ENCODE results near the gene GRAMD1B.

The GRAMD1B gene

GRCh38 chr11:123490527-123490926 lies 60.5 kb downstream of the GRAMD1B start:
- Mint-ChIP-seq H3K27ac (no peak overlapping the region), H3K4me1 (peaks cover 27% of the 10 kb centered on the region), H3K9me3 (no peaks in the 10 kb centered on the region), H3K4me3 (no peak overlapping the region), H3K36me3 (ENCODE audit: low read depth) (no peaks in the 10 kb centered on the region), H3K27me3 (ENCODE audit: low read depth, poor library complexity) (peaks cover 5% of the 10 kb centered on the region)
- TF ChIP-seq, protein P1, sequence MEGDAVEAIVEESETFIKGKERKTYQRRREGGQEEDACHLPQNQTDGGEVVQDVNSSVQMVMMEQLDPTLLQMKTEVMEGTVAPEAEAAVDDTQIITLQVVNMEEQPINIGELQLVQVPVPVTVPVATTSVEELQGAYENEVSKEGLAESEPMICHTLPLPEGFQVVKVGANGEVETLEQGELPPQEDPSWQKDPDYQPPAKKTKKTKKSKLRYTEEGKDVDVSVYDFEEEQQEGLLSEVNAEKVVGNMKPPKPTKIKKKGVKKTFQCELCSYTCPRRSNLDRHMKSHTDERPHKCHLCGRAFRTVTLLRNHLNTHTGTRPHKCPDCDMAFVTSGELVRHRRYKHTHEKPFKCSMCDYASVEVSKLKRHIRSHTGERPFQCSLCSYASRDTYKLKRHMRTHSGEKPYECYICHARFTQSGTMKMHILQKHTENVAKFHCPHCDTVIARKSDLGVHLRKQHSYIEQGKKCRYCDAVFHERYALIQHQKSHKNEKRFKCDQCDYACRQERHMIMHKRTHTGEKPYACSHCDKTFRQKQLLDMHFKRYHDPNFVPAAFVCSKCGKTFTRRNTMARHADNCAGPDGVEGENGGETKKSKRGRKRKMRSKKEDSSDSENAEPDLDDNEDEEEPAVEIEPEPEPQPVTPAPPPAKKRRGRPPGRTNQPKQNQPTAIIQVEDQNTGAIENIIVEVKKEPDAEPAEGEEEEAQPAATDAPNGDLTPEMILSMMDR (IDR thresholded peaks at IDR 0.05), result no peak
- DNase-seq, result no peak

DNA sequence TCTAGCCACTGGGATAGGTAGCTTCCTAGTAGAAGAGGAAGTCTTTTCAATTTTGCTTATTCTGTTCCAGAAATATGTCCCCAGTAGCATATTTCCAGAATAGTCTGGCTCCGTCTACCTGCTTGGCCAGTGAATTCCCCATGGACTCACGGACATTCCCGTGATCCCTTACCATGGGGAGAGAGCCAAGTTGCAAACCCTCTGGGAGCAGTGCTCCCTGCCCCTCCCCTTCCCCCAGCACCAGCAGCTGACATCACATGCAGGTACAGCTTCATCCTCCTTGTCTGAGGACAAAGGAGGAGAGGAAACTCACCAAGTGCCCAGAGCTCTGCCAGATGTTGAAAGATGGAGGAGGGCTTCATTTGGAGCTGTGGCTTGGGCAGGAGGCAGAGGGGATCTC lies 61.2 kb downstream of the GRAMD1B start:
- TF ChIP-seq, protein P1 (IDR thresholded peaks at IDR 0.05), result no peak
- H3K4me1 Mint-ChIP-seq, result peaks cover 34% of the 10 kb centered on the region
- H3K36me3 Mint-ChIP-seq (ENCODE audit: low read depth), result no peaks in the 10 kb centered on the region
- no peak overlapping the region for H3K27ac Mint-ChIP-seq
- peaks cover 5% of the 10 kb centered on the region for H3K27me3 Mint-ChIP-seq (ENCODE audit: low read depth, poor library complexity)
- no peak for DNase-seq
- H3K9me3 Mint-ChIP-seq, result no peaks in the 10 kb centered on the region
- H3K4me3 Mint-ChIP-seq, result no peak overlapping the region

DNA sequence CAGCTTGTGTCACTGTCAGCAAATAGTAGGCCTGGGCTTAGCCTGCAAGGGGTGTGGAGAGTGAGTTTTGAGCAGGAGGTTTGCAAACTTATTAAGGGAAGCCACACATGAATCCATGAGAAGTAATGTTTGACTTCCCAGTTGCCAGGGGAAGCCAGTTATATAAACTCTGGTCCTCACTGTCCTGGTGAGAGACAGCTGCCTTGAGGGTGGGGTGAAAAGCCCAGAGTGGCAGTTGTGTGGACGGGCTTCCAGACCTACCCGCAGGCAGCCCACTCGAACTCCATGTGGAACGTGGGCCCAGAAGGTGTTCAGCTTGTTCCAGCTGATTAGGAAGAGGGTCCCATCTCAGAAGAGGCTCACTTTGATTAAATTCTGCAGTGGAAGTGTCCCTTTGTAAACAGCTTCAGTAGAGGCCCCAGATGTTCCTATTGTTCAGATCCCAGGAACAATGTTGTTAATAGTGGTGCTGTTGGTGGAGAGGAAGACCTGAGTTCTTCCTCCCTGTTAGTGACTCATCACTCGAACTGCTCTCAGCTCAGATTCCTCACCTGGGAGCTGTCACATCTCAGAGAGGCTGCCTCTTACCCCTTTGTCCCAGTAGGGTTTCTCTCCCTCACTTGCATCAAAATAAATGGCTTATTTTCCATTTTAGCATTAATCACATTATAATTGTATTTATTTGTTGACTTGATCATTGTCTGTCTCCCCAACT lies 63.4 kb downstream of the GRAMD1B start:
- DNase-seq, result no peak
- peaks cover 5% of the 10 kb centered on the region for H3K27me3 Mint-ChIP-seq (ENCODE audit: low read depth, poor library complexity)
- no peak overlapping the region for H3K4me3 Mint-ChIP-seq
- H3K27ac Mint-ChIP-seq, result peak overlapping the region; percentile 77
- H3K9me3 Mint-ChIP-seq, result no peaks in the 10 kb centered on the region
- H3K36me3 Mint-ChIP-seq (ENCODE audit: low read depth), result no peaks in the 10 kb centered on the region
- peaks cover 34% of the 10 kb centered on the region for H3K4me1 Mint-ChIP-seq
- TF ChIP-seq, protein P1 (IDR thresholded peaks at IDR 0.05), result no peak

DNA sequence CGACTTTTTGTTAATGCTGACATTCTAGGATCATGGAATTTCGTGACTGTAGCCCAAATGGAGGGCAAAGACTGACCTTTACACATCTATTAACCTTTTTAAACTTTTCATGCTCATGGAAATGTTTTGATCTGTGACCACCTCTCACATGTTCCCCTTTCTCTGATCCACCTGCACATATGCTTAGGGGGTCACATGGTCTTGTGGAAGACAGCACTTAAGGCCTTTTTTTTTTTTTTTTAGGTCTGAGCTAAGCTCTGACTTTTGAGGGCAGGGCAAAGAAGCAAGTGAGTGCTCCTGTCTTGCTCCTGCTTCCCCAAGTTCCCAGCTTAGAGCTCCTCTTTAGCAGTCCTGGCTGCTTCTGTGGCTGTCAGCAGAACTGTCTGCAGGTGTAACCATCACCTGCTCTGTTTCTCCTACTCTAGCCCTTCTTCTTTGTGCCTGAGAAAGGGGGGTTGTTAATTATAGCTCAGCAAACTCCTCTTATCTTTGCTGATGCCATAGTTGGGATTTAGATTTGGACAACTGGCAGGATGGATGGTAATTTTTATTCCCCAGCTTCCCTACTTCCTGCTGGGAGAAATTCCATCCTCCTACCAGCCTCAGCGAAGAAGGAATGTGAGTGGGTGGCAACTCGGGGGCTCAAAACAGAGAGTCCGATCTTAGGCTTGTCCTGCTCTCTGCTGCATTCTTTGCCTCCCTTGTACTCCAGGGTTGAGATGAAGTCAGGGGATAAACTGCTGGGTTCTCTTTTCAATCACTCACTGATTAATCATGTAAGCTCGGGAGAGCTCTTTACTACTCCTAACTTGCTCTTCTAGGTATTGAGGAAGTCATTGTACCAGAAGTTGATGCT lies 64.4 kb downstream of the GRAMD1B start:
- Mint-ChIP-seq H3K4me3 (no peak overlapping the region), H3K36me3 (ENCODE audit: low read depth) (no peaks in the 10 kb centered on the region), H3K4me1 (peaks cover 41% of the 10 kb centered on the region), H3K27ac (no peak overlapping the region), H3K9me3 (no peaks in the 10 kb centered on the region), H3K27me3 (ENCODE audit: low read depth, poor library complexity) (peaks cover 5% of the 10 kb centered on the region)
- TF ChIP-seq, protein P1 (IDR thresholded peaks at IDR 0.05), result no peak
- no peak for DNase-seq

DNA sequence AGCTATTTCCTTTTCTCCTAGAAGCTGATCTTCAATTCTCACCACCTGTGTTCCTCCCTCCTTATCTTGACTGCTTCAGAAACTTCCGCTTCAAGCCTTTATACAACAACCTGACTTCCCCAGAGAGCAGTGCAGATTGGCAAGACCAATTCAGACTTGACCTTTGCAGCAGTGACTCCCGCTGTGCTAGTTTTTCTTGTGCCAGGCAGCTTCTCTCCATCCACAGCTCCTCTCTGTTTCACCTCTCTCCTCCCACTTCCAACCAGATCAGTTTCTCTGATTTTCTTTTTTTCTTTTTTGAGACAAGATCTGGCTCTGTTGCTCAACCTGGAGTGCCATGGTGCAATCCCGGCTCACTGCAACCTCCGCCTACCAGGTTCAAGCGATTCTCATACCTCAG lies 74.3 kb downstream of the GRAMD1B start:
- no peaks in the 10 kb centered on the region for H3K36me3 Mint-ChIP-seq (ENCODE audit: low read depth)
- H3K9me3 Mint-ChIP-seq, result no peaks in the 10 kb centered on the region
- H3K4me1 Mint-ChIP-seq, result peaks cover 52% of the 10 kb centered on the region
- H3K27me3 Mint-ChIP-seq (ENCODE audit: low read depth, poor library complexity), result no peaks in the 10 kb centered on the region
- TF ChIP-seq, protein P1 (IDR thresholded peaks at IDR 0.05), result no peak
- no peak overlapping the region for H3K4me3 Mint-ChIP-seq
- no peak for DNase-seq
- peak overlapping the region; percentile 59 for H3K27ac Mint-ChIP-seq
